Choroid plexus epithelial cell (primary cell): ENCODE results near the gene MOBP.
"Not testable (repeated sequence)": the region's sequence is repeated elsewhere in the genome, so short reads cannot be mapped to it uniquely, and the experiment has no call there.

Experiments used
- DNase-seq: peaks from one replicate; pipeline ENCODE4 v3.0.0-alpha.2; 2010; ENCODE audit warnings: low read depth
- H3K4me3 ChIP-seq: 2 replicates; pipeline ENCODE4 v1.5.1; 2011; ENCODE audit warnings: low read depth, mild to moderate bottlenecking, control low read depth, low read length, moderate library complexity
- CTCF ChIP-seq: conservative IDR thresholded peaks from 2 replicates; pipeline ENCODE4 v1.5.1; 2011; ENCODE audit warnings: low read depth, mild to moderate bottlenecking, control low read depth, inconsistent platforms, low read length, moderate library complexity

The MOBP gene

GRCh38 chr3:39467394-39468107, at the start of gene MOBP:
MOBP (plus strand) TSS chr3:39467680; CDS start chr3:39502070, 34,390 bp downstream.
- no peak for DNase-seq
- no peak for TF ChIP-seq CTCF
- no peak within 1 kb of the TSS for H3K4me3 ChIP-seq

GRCh38 chr3:39418556-39419225, 48.8 kb upstream of the MOBP start:
- not testable (repeated sequence) for DNase-seq, H3K4me3 ChIP-seq

- H3K4me3 ChIP-seq, result no peak overlapping the region
- TF ChIP-seq CTCF, result no peak
- no peak for DNase-seq
These were observed 47.7 kb upstream of the MOBP start for GRCh38 chr3:39419742-39420315.

GRCh38 chr3:39420543-39420942, 46.9 kb upstream of the MOBP start:
- DNase-seq, result no peak
- no peak overlapping the region for H3K4me3 ChIP-seq
- TF ChIP-seq CTCF, result no peak

GRCh38 chr3:39423436-39423970, 44.0 kb upstream of the MOBP start:
- no peak for TF ChIP-seq CTCF
- no peak overlapping the region for H3K4me3 ChIP-seq
- no peak for DNase-seq

GRCh38 chr3:39426312-39426711, 41.2 kb upstream of the MOBP start:
- DNase-seq, result no peak
- no peak overlapping the region for H3K4me3 ChIP-seq
- TF ChIP-seq CTCF, result no peak

- no peak overlapping the region for H3K4me3 ChIP-seq
- DNase-seq, result no peak
- TF ChIP-seq CTCF, result no peak
These were observed 40.0 kb upstream of the MOBP start for GRCh38 chr3:39427506-39427905.
